ENCODE results near the gene ANKRD50. TPM values are rescaled to one million over a fixed set of nuclear protein-coding genes. Genes with fewer than 3 reads are reported as not detected.

ANKRD50 gene
- total RNA-seq, 3 donors from 2014 or later = 14.6 to 35.0 (median 19.3) TPM

- Histone ChIP-seq H3K36me3 (no peaks in the 10 kb centered on the region), H3K27ac (no peak overlapping the region), H3K27me3 (no peaks in the 10 kb centered on the region), H3K4me1 (no peaks in the 10 kb centered on the region), H3K4me3 (no peak overlapping the region), H3K9me3 (no peaks in the 10 kb centered on the region)
- no peak for DNase-seq (ENCODE audit: low spot score in 2 of 2)
- intact Hi-C loops (cut with DNase I; ENCODE audit: low total_unique reads) = no loop called here
- TF ChIP-seq POLR2AphosphoS5 (IDR thresholded peaks at IDR 0.05) = no peak
- no peak for TF ChIP-seq CTCF (IDR thresholded peaks at IDR 0.05)
- TF ChIP-seq POLR2A (IDR thresholded peaks at IDR 0.05) = no peak
Measured at GRCh38 chr4:124697441-124697840, 15.1 kb downstream of the ANKRD50 start.

- no peak for DNase-seq (ENCODE audit: low spot score in 2 of 2)
- Histone ChIP-seq H3K36me3 (no peaks in the 10 kb centered on the region), H3K27ac (no peak overlapping the region), H3K4me3 (no peak overlapping the region), H3K4me1 (no peaks in the 10 kb centered on the region), H3K27me3 (no peaks in the 10 kb centered on the region), H3K9me3 (no peaks in the 10 kb centered on the region)
- intact Hi-C loops (cut with DNase I; ENCODE audit: low total_unique reads) = no loop called here
- TF ChIP-seq POLR2A (IDR thresholded peaks at IDR 0.05) (no peak), CTCF (IDR thresholded peaks at IDR 0.05) (no peak), POLR2AphosphoS5 (IDR thresholded peaks at IDR 0.05) (no peak)
Measured at GRCh38 chr4:124696182-124696581, 16.4 kb downstream of the ANKRD50 start.

- H3K4me3 ChIP-seq = no peak overlapping the region
- intact Hi-C loops (cut with DNase I; ENCODE audit: low total_unique reads) = no loop called here
- H3K27ac ChIP-seq = no peak overlapping the region
- H3K4me1 ChIP-seq = no peaks in the 10 kb centered on the region
- no peaks in the 10 kb centered on the region for H3K9me3 ChIP-seq
- no peaks in the 10 kb centered on the region for H3K27me3 ChIP-seq
- no peak for TF ChIP-seq CTCF (IDR thresholded peaks at IDR 0.05)
- no peak for TF ChIP-seq POLR2A (IDR thresholded peaks at IDR 0.05)
- TF ChIP-seq POLR2AphosphoS5 (IDR thresholded peaks at IDR 0.05) = no peak
- no peaks in the 10 kb centered on the region for H3K36me3 ChIP-seq
- DNase-seq (ENCODE audit: low spot score in 2 of 2) = no peak
Measured at GRCh38 chr4:124694946-124695598, 17.5 kb downstream of the ANKRD50 start.

DNA sequence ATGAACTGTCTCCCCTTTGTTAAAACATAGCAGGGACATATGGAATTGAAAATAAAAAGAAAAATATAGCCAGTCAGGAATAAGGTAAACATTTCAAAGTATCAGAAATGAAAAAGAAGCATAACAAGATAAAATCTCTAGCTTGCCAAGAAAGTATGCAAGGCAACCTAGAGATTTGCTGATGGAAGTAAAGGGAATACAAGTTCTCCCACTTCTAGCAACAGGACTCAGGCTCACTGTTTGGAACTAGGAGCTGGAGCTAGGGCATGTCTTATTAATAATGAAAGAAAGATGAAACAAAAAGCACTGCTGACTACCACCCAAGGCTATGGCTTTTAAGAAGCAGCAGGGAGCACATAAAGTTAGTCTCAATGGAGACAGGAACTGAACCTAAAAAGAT, 18.2 kb downstream of the ANKRD50 start:
- no peaks in the 10 kb centered on the region for H3K4me1 ChIP-seq
- DNase-seq (ENCODE audit: low spot score in 2 of 2) = no peak
- no peaks in the 10 kb centered on the region for H3K27me3 ChIP-seq
- intact Hi-C loops (cut with DNase I; ENCODE audit: low total_unique reads) = no loop called here
- no peaks in the 10 kb centered on the region for H3K36me3 ChIP-seq
- no peak overlapping the region for H3K4me3 ChIP-seq
- no peak overlapping the region for H3K27ac ChIP-seq
- TF ChIP-seq POLR2A (IDR thresholded peaks at IDR 0.05) (no peak), CTCF (IDR thresholded peaks at IDR 0.05) (no peak), POLR2AphosphoS5 (IDR thresholded peaks at IDR 0.05) (no peak)
- no peaks in the 10 kb centered on the region for H3K9me3 ChIP-seq

DNA sequence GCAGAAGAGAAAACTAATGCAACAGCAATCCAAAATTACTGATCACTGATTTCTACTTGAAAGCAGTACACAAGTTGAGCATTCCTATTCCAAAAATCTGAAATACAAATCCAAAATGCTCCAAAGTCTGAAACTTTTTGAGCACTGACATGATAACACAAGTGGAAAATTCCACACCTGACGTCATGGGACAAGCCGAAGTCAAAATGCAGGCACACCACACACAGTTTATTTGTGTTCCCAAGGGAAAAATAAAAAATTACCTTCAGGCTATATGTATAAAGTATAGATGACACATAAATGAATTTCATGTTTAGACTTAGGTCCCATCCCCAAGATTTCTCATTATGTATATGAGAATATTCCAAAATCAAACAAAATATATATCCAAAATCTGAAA, 20.7 kb downstream of the ANKRD50 start:
- Histone ChIP-seq H3K4me3 (no peak overlapping the region), H3K27me3 (no peaks in the 10 kb centered on the region), H3K27ac (no peak overlapping the region), H3K4me1 (no peaks in the 10 kb centered on the region), H3K36me3 (no peaks in the 10 kb centered on the region), H3K9me3 (no peaks in the 10 kb centered on the region)
- no peak for DNase-seq (ENCODE audit: low spot score in 2 of 2)
- intact Hi-C loops (cut with DNase I; ENCODE audit: low total_unique reads) = no loop called here
- TF ChIP-seq CTCF (IDR thresholded peaks at IDR 0.05) = no peak
